Endothelial cell (in vitro differentiated cells): ENCODE results near the gene TPRG1L. TPM values are rescaled to one million over a fixed set of nuclear protein-coding genes. Genes with fewer than 3 reads are reported as not detected.

Experiments used
- DNase-seq: peaks from one replicate; pipeline ENCODE4 v3.0.0; 2021; ENCODE audit warnings: low spot score
- H3K27ac Mint-ChIP-seq: one replicate; pipeline ENCODE4 v1.8.0; 2021; ENCODE audit warnings: mixed read lengths, inconsistent platforms; ENCODE audit not compliant: unreplicated experiment
- H3K27me3 Mint-ChIP-seq: one replicate; pipeline ENCODE4 v1.8.0; 2021; ENCODE audit warnings: mild to moderate bottlenecking, moderate library complexity, mixed read lengths, inconsistent platforms; ENCODE audit not compliant: unreplicated experiment
- H3K36me3 Mint-ChIP-seq: one replicate; pipeline ENCODE4 v1.8.0; 2021; ENCODE audit warnings: mild to moderate bottlenecking, low read depth, mixed read lengths, inconsistent platforms; ENCODE audit not compliant: unreplicated experiment
- H3K4me1 Mint-ChIP-seq: one replicate; pipeline ENCODE4 v1.8.0; 2021; ENCODE audit warnings: mild to moderate bottlenecking, mixed read lengths, inconsistent platforms; ENCODE audit not compliant: unreplicated experiment
- H3K4me3 Mint-ChIP-seq: one replicate; pipeline ENCODE4 v1.8.0; 2021; ENCODE audit warnings: mild to moderate bottlenecking, mixed read lengths, inconsistent platforms; ENCODE audit not compliant: unreplicated experiment
- H3K9me3 Mint-ChIP-seq: one replicate; pipeline ENCODE4 v1.8.0; 2021; ENCODE audit warnings: mixed read lengths, inconsistent platforms; ENCODE audit not compliant: unreplicated experiment
- CTCF ChIP-seq: fragments of 200-600 bp; sonication (generic); IDR thresholded peaks from one replicate; pipeline ENCODE4 v1.5.0; 2021; ENCODE audit warnings: antibody characterized with exemption; ENCODE audit not compliant: unreplicated experiment
- total RNA-seq: library from RNA; stranded (reverse); fragmentation: NEBNext Ultra II Directional; extraction: Animal tissue kit (Norgen Biotek cat#: 25700); gene quantifications from one replicate; pipeline ENCODE4 v1.2.1, GENCODE V29; 2021; ENCODE audit not compliant: unreplicated experiment

TPRG1L gene
- total RNA-seq, 1 donor from 2014 or later, result 35.2 TPM

- no peak for TF ChIP-seq CTCF
- Mint-ChIP-seq H3K27me3 (peaks cover 19% of the 10 kb centered on the region), H3K4me3 (peak overlapping the region; percentile 21), H3K4me1 (peaks cover 14% of the 10 kb centered on the region), H3K27ac (peak overlapping the region; percentile 72), H3K36me3 (peaks cover 4% of the 10 kb centered on the region), H3K9me3 (no peaks in the 10 kb centered on the region)
- no peak for DNase-seq
These were observed 23.1 kb upstream of the TPRG1L start for GRCh38 chr1:3601743-3602142.

GRCh38 chr1:3602375-3602774 is 22.4 kb upstream of the TPRG1L start:
- Mint-ChIP-seq H3K27me3 (peaks cover 17% of the 10 kb centered on the region), H3K4me1 (peaks cover 10% of the 10 kb centered on the region), H3K27ac (no peak overlapping the region), H3K9me3 (no peaks in the 10 kb centered on the region), H3K36me3 (peaks cover 4% of the 10 kb centered on the region), H3K4me3 (no peak overlapping the region)
- no peak for DNase-seq
- TF ChIP-seq CTCF, result no peak

GRCh38 chr1:3603156-3603555 is 21.7 kb upstream of the TPRG1L start:
- peaks cover 13% of the 10 kb centered on the region for H3K27me3 Mint-ChIP-seq
- H3K36me3 Mint-ChIP-seq, result peaks cover 3% of the 10 kb centered on the region
- no peak overlapping the region for H3K27ac Mint-ChIP-seq
- no peaks in the 10 kb centered on the region for H3K9me3 Mint-ChIP-seq
- DNase-seq, result no peak
- H3K4me3 Mint-ChIP-seq, result no peak overlapping the region
- no peak for TF ChIP-seq CTCF
- peaks cover 7% of the 10 kb centered on the region for H3K4me1 Mint-ChIP-seq

- peaks cover 13% of the 10 kb centered on the region for H3K27me3 Mint-ChIP-seq
- TF ChIP-seq CTCF, result no peak
- no peak for DNase-seq
- H3K27ac Mint-ChIP-seq, result no peak overlapping the region
- peaks cover 3% of the 10 kb centered on the region for H3K36me3 Mint-ChIP-seq
- H3K4me1 Mint-ChIP-seq, result peaks cover 13% of the 10 kb centered on the region
- no peaks in the 10 kb centered on the region for H3K9me3 Mint-ChIP-seq
- no peak overlapping the region for H3K4me3 Mint-ChIP-seq
These were observed 21.0 kb upstream of the TPRG1L start for GRCh38 chr1:3603571-3604467.

GRCh38 chr1:3604468-3604974 is 20.3 kb upstream of the TPRG1L start:
- no peak for DNase-seq
- TF ChIP-seq CTCF, result no peak
- Mint-ChIP-seq H3K9me3 (no peaks in the 10 kb centered on the region), H3K4me3 (no peak overlapping the region), H3K4me1 (peaks cover 15% of the 10 kb centered on the region), H3K27me3 (peaks cover 14% of the 10 kb centered on the region), H3K36me3 (peaks cover 3% of the 10 kb centered on the region), H3K27ac (no peak overlapping the region)
